ENCODE data around the gene SPOCK2. TPM values are rescaled to one million over a fixed set of nuclear protein-coding genes. Genes with fewer than 3 reads are reported as not detected.

Gene SPOCK2
- total and polyA plus RNA-seq, 10 of the 15 experiments (the other 5 are each of a cell fraction or from before 2014, with no cell fraction given) = 0.02 to 1.5 (median 0.58) TPM

DNA sequence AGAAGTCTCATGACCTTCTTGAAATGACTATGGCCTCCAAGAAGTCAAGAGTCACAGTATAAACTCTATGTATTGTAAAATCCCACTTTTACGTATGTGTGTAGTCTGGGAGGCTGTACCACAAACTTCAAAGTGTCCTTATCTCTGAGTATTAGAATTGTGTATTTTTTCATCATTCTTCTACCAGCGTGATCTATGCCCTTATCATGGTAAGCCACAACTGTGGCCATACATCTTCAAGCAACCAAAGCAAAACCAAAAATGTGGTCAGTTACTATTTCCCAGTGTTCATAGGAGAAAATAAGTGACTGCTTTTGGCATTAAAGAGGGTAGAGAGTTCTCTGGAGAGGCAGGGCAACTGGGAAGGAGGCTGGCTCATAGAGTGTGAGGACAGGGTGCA lies 42.8 kb downstream of the SPOCK2 start (continued):
- TF ChIP-seq ASH2L (IDR thresholded peaks at IDR 0.05; ENCODE audit: borderline replicate concordance, low read depth) (no peak), HCFC1 (IDR thresholded peaks at IDR 0.05; ENCODE audit: low read length) (no peak), SMAD5 (IDR thresholded peaks at IDR 0.05; ENCODE audit: low read depth) (no peak)

GRCh38 chr10:72044417-72045041 lies 43.8 kb downstream of the SPOCK2 start:
- no peaks in the 10 kb centered on the region for H3K4me1 ChIP-seq (ENCODE audit: control insufficient read depth, insufficient read depth, low read length)
- no TSS peak for BruUV-seq (replicated peaks)
- H4K20me1 ChIP-seq (ENCODE audit: control insufficient read depth, insufficient read depth) = no peaks in the 10 kb centered on the region
- H3K9me3 ChIP-seq (replicated peaks; ENCODE audit: control insufficient read depth, insufficient read depth, low read length) = peaks cover 2% of the 10 kb centered on the region
- H3K4me2 ChIP-seq (ENCODE audit: control insufficient read depth, insufficient read depth) = no peak overlapping the region
- POLR2A ChIA-PET = interaction anchor here (0.7 kb wide), 1 partner anchor 141 kb away, joined by 5 read pairs; no protein-coding TSS in a partner anchor
- H3K36me3 ChIP-seq (ENCODE audit: control insufficient read depth in 2 of 2, insufficient read depth in 2 of 2, low read length in 1 of 2) = no peaks in the 10 kb centered on the region
- H3K27me3 ChIP-seq (replicated peaks in 1 of 2; ENCODE audit: control insufficient read depth in 2 of 2, insufficient read depth in 2 of 2, low read length in 1 of 2) = no peaks in the 10 kb centered on the region
- SMC1A ChIA-PET (ENCODE audit: uncharacterized antibody, unreplicated experiment) = interaction anchor here (0.6 to 9.2 kb wide), 9 partner anchors 50 to 453 kb away, joined by 3 to 107 read pairs (median 5); no protein-coding TSS in a partner anchor
- no peak overlapping the region for H2AFZ ChIP-seq (ENCODE audit: control insufficient read depth, low read depth, low read length)
- intact Hi-C loops (cut with micrococcal nuclease; ENCODE audit: unreplicated experiment) = loop anchor here (5.0 kb wide), 2 partner anchors 127 to 667 kb away; no protein-coding TSS in a partner anchor
- ATAC-seq (no peak), DNase-seq (ENCODE audit: low read depth, low spot score) (no peak), FAIRE-seq (no peak)
- no peaks in the 10 kb centered on the region for H3K79me2 ChIP-seq (ENCODE audit: control insufficient read depth, insufficient read depth, low read length)
- CTCF ChIA-PET = interaction anchor here (0.6 to 11.4 kb wide), 8 partner anchors 13 to 178 kb away, joined by 3 to 214 read pairs (median 5); no protein-coding TSS in a partner anchor
- no peak overlapping the region for H3K9ac ChIP-seq (ENCODE audit: control insufficient read depth, insufficient read depth, low read length)
- RAD21 ChIA-PET (ENCODE audit: unreplicated experiment) = interaction anchor here (1.0 to 7.1 kb wide), 6 partner anchors 45 to 149 kb away, joined by 3 to 90 read pairs (median 3); no protein-coding TSS in a partner anchor
- no peak overlapping the region for H3K4me3 ChIP-seq
- H3K27ac ChIP-seq (ENCODE audit: control insufficient read depth, insufficient read depth) = no peak overlapping the region
- TF ChIP-seq POLR2A (IDR thresholded peaks at IDR 0.05; ENCODE audit: low read depth, low read length) (no peak), CTCF (IDR thresholded peaks at IDR 0.05 in 2 of 3, conservative IDR thresholded peaks at IDR 0.05 in 1 of 3; ENCODE audit: control insufficient read depth in 2 of 3, extremely low read depth in 1 of 3, insufficient read depth in 1 of 3, low read depth in 3 of 3, low read length in 3 of 3) (peak in 1 of 3 experiments; percentile 18; a peak in 1 of 6 replicates)
- TF ChIP-seq, protein P1, sequence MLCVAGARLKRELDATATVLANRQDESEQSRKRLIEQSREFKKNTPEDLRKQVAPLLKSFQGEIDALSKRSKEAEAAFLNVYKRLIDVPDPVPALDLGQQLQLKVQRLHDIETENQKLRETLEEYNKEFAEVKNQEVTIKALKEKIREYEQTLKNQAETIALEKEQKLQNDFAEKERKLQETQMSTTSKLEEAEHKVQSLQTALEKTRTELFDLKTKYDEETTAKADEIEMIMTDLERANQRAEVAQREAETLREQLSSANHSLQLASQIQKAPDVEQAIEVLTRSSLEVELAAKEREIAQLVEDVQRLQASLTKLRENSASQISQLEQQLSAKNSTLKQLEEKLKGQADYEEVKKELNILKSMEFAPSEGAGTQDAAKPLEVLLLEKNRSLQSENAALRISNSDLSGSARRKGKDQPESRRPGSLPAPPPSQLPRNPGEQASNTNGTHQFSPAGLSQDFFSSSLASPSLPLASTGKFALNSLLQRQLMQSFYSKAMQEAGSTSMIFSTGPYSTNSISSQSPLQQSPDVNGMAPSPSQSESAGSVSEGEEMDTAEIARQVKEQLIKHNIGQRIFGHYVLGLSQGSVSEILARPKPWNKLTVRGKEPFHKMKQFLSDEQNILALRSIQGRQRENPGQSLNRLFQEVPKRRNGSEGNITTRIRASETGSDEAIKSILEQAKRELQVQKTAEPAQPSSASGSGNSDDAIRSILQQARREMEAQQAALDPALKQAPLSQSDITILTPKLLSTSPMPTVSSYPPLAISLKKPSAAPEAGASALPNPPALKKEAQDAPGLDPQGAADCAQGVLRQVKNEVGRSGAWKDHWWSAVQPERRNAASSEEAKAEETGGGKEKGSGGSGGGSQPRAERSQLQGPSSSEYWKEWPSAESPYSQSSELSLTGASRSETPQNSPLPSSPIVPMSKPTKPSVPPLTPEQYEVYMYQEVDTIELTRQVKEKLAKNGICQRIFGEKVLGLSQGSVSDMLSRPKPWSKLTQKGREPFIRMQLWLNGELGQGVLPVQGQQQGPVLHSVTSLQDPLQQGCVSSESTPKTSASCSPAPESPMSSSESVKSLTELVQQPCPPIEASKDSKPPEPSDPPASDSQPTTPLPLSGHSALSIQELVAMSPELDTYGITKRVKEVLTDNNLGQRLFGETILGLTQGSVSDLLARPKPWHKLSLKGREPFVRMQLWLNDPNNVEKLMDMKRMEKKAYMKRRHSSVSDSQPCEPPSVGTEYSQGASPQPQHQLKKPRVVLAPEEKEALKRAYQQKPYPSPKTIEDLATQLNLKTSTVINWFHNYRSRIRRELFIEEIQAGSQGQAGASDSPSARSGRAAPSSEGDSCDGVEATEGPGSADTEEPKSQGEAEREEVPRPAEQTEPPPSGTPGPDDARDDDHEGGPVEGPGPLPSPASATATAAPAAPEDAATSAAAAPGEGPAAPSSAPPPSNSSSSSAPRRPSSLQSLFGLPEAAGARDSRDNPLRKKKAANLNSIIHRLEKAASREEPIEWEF (IDR thresholded peaks at IDR 0.05; ENCODE audit: insufficient replicate concordance, low read depth, low read length) = no peak
- WGBS (ENCODE audit: insufficient coverage, insufficient replicate concordance, low lambda C conversion rate, missing lambda C conversion rate) = 42% methylated on average over 17 of the region's 17 CpGs
- in situ Hi-C loops (cut with MboI) = loop anchor here (5.0 kb wide), 1 partner anchor 87 kb away; no protein-coding TSS in a partner anchor

All from GM12878 (cell line).